ENCODE measurements around the gene TNIP3.

DNA sequence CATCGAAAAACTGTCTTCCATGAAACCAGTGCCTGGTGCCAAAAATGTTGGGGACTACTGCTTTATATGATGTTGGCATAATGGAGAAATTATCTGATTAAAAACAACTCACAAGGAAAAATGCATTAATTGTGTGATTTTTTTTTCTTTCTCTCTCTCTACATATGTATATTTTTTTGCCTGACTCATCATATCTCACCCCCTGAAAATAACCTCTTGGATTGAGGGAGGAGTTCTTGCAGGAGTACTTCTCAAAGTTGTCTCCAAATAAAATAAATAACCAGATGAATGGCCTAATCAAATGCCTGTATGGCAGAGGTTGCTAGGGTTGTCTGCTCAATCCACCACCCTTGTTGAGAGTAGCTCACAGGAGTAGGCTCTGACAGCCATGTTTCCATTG lies 19.9 kb upstream of the TNIP3 start:
- TF ChIP-seq, protein P1, sequence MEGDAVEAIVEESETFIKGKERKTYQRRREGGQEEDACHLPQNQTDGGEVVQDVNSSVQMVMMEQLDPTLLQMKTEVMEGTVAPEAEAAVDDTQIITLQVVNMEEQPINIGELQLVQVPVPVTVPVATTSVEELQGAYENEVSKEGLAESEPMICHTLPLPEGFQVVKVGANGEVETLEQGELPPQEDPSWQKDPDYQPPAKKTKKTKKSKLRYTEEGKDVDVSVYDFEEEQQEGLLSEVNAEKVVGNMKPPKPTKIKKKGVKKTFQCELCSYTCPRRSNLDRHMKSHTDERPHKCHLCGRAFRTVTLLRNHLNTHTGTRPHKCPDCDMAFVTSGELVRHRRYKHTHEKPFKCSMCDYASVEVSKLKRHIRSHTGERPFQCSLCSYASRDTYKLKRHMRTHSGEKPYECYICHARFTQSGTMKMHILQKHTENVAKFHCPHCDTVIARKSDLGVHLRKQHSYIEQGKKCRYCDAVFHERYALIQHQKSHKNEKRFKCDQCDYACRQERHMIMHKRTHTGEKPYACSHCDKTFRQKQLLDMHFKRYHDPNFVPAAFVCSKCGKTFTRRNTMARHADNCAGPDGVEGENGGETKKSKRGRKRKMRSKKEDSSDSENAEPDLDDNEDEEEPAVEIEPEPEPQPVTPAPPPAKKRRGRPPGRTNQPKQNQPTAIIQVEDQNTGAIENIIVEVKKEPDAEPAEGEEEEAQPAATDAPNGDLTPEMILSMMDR (IDR thresholded peaks at IDR 0.05): no peak
- TF ChIP-seq EZH2 (IDR thresholded peaks at IDR 0.05): no peak
